DOHH2 (cell line): Measurements from ENCODE around the gene EXOSC10.

Experiments used
- H3F3A ChIP-seq: fragments of 200-600 bp; sonication (generic), shearing (Covaris generic); 2 replicates; pipeline ENCODE4 v1.6.0; 2016; ENCODE audit warnings: antibody characterized with exemption, mild to moderate bottlenecking; ENCODE audit not compliant: control insufficient read depth, insufficient read depth
- H3K27ac ChIP-seq: fragments of 200-600 bp; sonication (generic); 2 replicates; pipeline ENCODE4 v1.5.1; 2014; ENCODE audit warnings: low read depth, mild to moderate bottlenecking, low read length, moderate library complexity
- H3K27me3 ChIP-seq: fragments of 200-600 bp; sonication (generic); 2 replicates; pipeline ENCODE4 v1.6.1; 2014; ENCODE audit warnings: mild to moderate bottlenecking, low read length, mixed read lengths; ENCODE audit not compliant: control insufficient read depth
- H3K36me3 ChIP-seq: fragments of 200-600 bp; sonication (generic); 2 replicates; pipeline ENCODE4 v1.6.1; 2014; ENCODE audit warnings: mild to moderate bottlenecking, low read length, moderate library complexity, mixed read lengths; ENCODE audit not compliant: control insufficient read depth
- H3K4me1 ChIP-seq: fragments of 200-600 bp; sonication (generic); 2 replicates; pipeline ENCODE4 v1.6.1; 2014; ENCODE audit warnings: mild to moderate bottlenecking, low read length, mixed read lengths; ENCODE audit not compliant: control insufficient read depth
- H3K4me2 ChIP-seq: fragments of 200-600 bp; sonication (generic); 2 replicates; pipeline ENCODE4 v1.6.0; 2014; ENCODE audit warnings: mild to moderate bottlenecking, low read length, moderate library complexity
- H3K4me3 ChIP-seq: fragments of 200-600 bp; sonication (generic); 2 replicates; pipeline ENCODE4 v1.5.1; 2014; ENCODE audit warnings: mild to moderate bottlenecking, low read length, mixed read lengths
- H3K79me2 ChIP-seq: fragments of 200-600 bp; sonication (generic); 2 replicates; pipeline ENCODE4 v1.6.1; 2014; ENCODE audit warnings: mild to moderate bottlenecking, low read length, mixed read lengths; ENCODE audit not compliant: control insufficient read depth
- H3K9me2 ChIP-seq: fragments of 200-600 bp; sonication (generic); replicated peaks from 2 replicates; pipeline ENCODE4 v1.6.1; 2014; ENCODE audit warnings: mild to moderate bottlenecking, low read length, mixed read lengths; ENCODE audit not compliant: control insufficient read depth
- H3K9me3 ChIP-seq: fragments of 200-600 bp; sonication (generic); 2 replicates; pipeline ENCODE4 v1.6.1; 2014; ENCODE audit warnings: antibody characterized with exemption, low read length, mixed read lengths; ENCODE audit not compliant: control insufficient read depth, insufficient read depth
- H4K20me1 ChIP-seq: fragments of 200-600 bp; sonication (generic); 2 replicates; pipeline ENCODE4 v1.6.0; 2014; ENCODE audit warnings: low read depth, mild to moderate bottlenecking, antibody characterized with exemption, low read length, moderate library complexity; ENCODE audit not compliant: control insufficient read depth, insufficient read depth
- EZH2phosphoT487 ChIP-seq: fragments of 200-600 bp; sonication (generic); IDR thresholded peaks from 2 replicates; pipeline ENCODE4 v1.6.1; 2017; ENCODE audit warnings: borderline replicate concordance, mild to moderate bottlenecking, antibody characterized with exemption, low read length, moderate library complexity, mixed read lengths
- TF ChIP-seq, protein P1 (sequence below): fragments of 200-600 bp; sonication (generic); IDR thresholded peaks from one replicate; pipeline ENCODE4 v1.5.1; 2014; ENCODE audit warnings: antibody characterized with exemption, mild to moderate bottlenecking, low read depth, low read length; ENCODE audit not compliant: poor library complexity, severe bottlenecking

EXOSC10 gene

DNA sequence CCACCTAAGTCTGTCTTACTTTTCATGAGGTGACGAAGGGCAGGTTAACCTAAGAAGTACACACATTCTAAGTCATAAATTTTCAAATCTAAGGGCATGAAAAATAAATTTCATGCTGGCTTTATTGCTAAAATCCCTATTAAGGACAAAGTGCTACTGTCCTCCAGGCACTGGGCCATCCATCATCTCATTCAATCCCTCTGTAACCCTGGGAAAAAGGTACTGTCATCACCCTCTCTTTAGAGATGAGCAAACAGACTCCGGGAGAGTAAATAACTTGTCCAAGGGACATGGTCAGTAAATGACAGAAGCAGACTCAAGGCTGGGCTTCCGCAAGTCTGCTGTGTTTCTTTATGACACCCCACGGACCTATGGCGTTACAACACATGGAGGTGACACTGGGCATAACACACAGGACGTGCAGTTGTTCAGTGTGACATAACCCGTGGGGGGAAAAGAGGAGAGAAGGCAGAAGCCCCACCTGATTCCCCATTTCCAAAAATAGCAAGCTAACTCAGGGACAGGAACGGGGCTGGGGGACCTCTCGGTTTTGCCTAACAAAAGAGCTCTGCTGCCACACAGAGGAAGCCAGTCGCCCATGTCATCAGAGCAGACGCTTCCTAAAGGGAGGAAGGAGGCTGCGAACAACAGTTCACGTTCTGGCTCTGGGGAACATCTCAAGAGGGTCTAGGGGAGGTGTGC lies 27.3 kb downstream of the EXOSC10 start:
- peak overlapping the region; percentile 55 for H3K27ac ChIP-seq
- H3K9me2 ChIP-seq: no peaks in the 10 kb centered on the region
- no peak for TF ChIP-seq EZH2phosphoT487
- TF ChIP-seq, protein P1, sequence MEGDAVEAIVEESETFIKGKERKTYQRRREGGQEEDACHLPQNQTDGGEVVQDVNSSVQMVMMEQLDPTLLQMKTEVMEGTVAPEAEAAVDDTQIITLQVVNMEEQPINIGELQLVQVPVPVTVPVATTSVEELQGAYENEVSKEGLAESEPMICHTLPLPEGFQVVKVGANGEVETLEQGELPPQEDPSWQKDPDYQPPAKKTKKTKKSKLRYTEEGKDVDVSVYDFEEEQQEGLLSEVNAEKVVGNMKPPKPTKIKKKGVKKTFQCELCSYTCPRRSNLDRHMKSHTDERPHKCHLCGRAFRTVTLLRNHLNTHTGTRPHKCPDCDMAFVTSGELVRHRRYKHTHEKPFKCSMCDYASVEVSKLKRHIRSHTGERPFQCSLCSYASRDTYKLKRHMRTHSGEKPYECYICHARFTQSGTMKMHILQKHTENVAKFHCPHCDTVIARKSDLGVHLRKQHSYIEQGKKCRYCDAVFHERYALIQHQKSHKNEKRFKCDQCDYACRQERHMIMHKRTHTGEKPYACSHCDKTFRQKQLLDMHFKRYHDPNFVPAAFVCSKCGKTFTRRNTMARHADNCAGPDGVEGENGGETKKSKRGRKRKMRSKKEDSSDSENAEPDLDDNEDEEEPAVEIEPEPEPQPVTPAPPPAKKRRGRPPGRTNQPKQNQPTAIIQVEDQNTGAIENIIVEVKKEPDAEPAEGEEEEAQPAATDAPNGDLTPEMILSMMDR: peak; percentile 44
- H3K36me3 ChIP-seq: peaks cover 94% of the 10 kb centered on the region
- H3K27me3 ChIP-seq: no peaks in the 10 kb centered on the region
- H3F3A ChIP-seq: peaks cover 9% of the 10 kb centered on the region; the same call in 1 of the 2 replicates
- peak overlapping the region; percentile 35 for H3K4me3 ChIP-seq
- H3K4me2 ChIP-seq: peak overlapping the region; percentile 69
- H3K9me3 ChIP-seq: no peaks in the 10 kb centered on the region
- no peaks in the 10 kb centered on the region for H4K20me1 ChIP-seq
- H3K4me1 ChIP-seq: peaks cover 28% of the 10 kb centered on the region
- H3K79me2 ChIP-seq: no peaks in the 10 kb centered on the region

- peak overlapping the region; percentile 35; the same call in 1 of the 2 replicates for H3K4me3 ChIP-seq
- no peaks in the 10 kb centered on the region for H3K27me3 ChIP-seq
- H3K9me2 ChIP-seq: no peaks in the 10 kb centered on the region
- H4K20me1 ChIP-seq: no peaks in the 10 kb centered on the region
- H3K9me3 ChIP-seq: no peaks in the 10 kb centered on the region
- H3K27ac ChIP-seq: peak overlapping the region; percentile 55
- TF ChIP-seq, protein P1: no peak
- TF ChIP-seq EZH2phosphoT487: no peak
- H3K4me1 ChIP-seq: peaks cover 28% of the 10 kb centered on the region
- H3K4me2 ChIP-seq: peak overlapping the region; percentile 69
- peaks cover 9% of the 10 kb centered on the region; the same call in 1 of the 2 replicates for H3F3A ChIP-seq
- H3K79me2 ChIP-seq: no peaks in the 10 kb centered on the region
- H3K36me3 ChIP-seq: peaks cover 90% of the 10 kb centered on the region
Observed at GRCh38 chr1:11071463-11072215, 28.0 kb downstream of the EXOSC10 start.

DNA sequence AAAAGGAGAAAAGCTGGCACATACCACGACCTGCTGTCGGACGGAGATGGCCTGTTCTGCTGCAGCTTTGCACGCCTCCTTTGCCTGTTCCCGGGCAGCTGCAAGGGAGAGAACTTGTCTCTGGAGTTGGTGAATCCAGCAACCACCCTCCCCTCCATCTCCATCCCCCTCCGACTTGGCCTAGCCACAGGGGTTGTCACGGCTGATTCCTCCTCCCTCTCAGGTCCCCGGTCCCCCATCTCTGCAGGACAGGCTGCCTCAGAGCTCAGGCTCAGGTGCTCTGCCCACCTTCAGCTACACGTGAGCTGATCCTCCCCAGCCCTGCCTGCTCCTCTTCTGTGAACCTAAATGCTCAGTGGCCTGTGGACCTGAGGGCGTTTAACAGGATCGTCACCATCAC lies 28.8 kb downstream of the EXOSC10 start:
- no peaks in the 10 kb centered on the region for H3K79me2 ChIP-seq
- peaks cover 10% of the 10 kb centered on the region; the same call in 1 of the 2 replicates for H3F3A ChIP-seq
- no peaks in the 10 kb centered on the region for H4K20me1 ChIP-seq
- no peaks in the 10 kb centered on the region for H3K9me3 ChIP-seq
- no peak overlapping the region for H3K4me3 ChIP-seq
- peaks cover 90% of the 10 kb centered on the region for H3K36me3 ChIP-seq
- no peaks in the 10 kb centered on the region for H3K27me3 ChIP-seq
- H3K4me1 ChIP-seq: peaks cover 28% of the 10 kb centered on the region
- no peak overlapping the region for H3K4me2 ChIP-seq
- TF ChIP-seq, protein P1: no peak
- H3K27ac ChIP-seq: no peak overlapping the region
- no peaks in the 10 kb centered on the region for H3K9me2 ChIP-seq
